Activated CD4-positive, alpha-beta T cell treated with anti-CD3 and anti-CD28 coated beads for 48 hours (primary cell): Measurements from ENCODE around the gene PCARE.

Experiments
- DNase-seq: peaks from one replicate; pipeline ENCODE4 v3.0.0-alpha.2; 2020

PCARE gene

DNA sequence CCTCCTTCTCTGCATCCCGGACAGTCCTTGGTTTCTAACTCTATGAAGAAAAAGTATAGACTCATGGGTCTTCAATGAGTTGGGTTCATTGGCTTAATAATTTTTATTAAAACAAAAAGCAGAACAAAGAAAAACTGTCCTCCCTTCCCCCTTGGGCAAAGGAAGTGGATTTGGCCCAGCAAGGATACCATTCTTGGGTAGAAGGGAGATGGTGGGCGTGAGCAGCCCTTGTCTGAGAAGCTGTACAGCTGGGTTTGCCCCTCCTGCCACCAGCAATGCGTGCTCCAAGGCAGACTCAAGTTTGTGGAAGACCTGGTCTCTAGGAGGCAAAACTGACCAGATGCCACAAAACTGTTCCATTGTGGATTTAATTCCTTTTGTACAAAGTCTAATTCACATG, 12.7 kb downstream of the PCARE start:
- no peak for DNase-seq

GRCh38 chr2:29061176-29061575, 13.1 kb downstream of the PCARE start:
- DNase-seq: no peak

GRCh38 chr2:29060441-29060840, 13.9 kb downstream of the PCARE start:
- DNase-seq: no peak

GRCh38 chr2:29059624-29060023, 14.7 kb downstream of the PCARE start:
- no peak for DNase-seq

DNA sequence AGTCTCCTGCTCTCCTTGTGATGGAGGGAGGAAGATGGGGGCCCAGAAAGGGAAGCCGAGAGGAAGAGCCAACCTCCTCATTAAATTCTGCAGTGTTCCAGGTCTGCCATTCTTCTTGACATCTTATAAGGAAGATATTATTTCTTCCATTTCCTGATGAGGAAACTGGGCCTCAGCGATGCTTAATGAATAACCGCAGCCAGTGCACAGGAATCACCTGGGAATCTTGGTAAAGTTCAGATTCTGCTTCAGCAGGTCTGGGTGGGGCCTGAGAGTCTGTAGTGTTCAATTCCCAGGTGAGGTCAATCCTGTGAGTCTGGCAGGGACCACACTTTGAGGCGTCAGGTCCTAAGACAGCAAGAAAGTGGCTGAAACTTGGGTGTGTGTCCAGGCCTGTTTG, 17.3 kb downstream of the PCARE start:
- no peak for DNase-seq

GRCh38 chr2:29056452-29056851, 17.9 kb downstream of the PCARE start:
- peak; percentile 28 for DNase-seq

DNA sequence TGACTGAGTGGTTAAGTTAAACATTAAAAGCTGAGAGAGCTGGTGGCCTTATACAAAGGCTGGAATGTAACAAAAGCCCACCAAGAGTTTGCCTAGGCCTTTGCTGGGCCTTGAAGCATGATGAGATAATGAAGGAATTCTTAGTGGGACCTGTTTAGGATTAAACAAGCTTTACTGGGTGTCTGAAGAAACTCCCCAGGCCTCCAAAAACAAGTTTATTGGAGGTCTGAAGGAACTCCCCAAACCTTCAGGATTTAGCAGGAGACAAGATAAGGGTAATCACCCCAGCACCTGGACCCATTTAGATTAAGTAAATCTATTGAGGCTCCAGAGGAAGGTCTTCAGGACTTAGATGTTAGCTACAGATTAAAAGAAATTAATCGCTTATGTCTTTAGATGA, 18.7 kb downstream of the PCARE start:
- no peak for DNase-seq

GRCh38 chr2:29054430-29054829, 19.9 kb downstream of the PCARE start:
- no peak for DNase-seq

- DNase-seq: no peak
Measured at GRCh38 chr2:29053670-29054400, 20.5 kb downstream of the PCARE start.

DNA sequence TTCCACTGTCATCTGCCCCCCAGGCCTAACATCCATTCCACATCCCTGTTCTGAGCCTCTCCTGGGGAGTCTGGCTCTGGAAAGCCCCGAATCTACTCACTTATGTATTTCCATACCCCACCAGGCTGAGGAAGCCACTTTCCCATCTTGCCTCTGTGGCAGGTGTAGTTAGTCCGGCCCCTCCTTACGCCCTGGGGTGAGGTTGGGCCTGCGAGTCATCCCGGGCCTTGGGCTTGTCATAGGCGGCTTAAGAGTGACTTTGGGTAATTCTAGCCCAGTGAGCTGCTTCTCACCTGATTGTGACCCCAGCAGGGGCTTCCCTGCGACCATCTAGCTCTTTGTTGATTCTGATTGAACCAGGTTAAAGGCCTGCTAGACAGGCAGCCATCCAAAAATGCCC, 21.1 kb downstream of the PCARE start:
- DNase-seq: peak; percentile 12

DNA sequence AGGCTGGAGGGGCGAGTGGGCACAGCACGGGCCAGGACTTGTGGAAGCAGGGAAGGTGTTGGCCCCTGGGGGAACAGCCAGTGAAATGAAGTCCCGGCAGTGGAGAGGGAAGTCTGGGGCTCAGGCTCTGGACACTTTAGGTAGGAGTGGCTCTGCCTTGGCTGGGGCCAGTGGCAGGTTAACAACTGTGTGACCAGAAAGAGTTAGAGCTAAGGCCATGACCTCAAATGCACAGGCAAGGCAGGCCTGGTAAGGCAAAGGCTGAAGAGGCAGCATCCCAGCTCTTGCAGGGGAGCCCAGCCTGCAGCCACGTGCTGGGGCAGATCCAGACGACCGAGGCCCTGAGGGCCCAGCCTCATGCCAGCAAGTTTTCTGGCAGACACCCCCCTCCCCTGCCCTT, 21.5 kb downstream of the PCARE start:
- no peak for DNase-seq

- no peak for DNase-seq
Measured at GRCh38 chr2:29051730-29052129, 22.6 kb downstream of the PCARE start.

DNA sequence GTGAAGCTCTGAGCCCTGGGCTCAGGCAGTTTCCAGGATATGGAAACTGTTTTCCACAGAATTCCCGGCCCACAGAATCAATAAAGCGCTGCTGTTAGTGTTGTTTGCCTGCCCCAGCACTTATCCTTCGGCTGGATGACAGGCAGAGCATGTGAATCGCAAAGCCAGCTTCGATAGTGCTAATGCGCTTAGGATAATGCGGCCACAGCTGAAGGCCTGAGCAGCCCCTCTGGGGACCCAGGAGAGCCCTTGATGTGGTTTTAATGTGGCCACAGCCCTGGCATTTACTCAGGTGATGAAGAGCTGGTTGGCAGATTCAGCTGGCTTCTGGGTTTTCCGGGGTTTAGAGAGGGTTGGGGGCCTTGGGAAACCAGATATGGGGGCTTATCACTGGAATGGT, 23.7 kb downstream of the PCARE start:
- no peak for DNase-seq

DNA sequence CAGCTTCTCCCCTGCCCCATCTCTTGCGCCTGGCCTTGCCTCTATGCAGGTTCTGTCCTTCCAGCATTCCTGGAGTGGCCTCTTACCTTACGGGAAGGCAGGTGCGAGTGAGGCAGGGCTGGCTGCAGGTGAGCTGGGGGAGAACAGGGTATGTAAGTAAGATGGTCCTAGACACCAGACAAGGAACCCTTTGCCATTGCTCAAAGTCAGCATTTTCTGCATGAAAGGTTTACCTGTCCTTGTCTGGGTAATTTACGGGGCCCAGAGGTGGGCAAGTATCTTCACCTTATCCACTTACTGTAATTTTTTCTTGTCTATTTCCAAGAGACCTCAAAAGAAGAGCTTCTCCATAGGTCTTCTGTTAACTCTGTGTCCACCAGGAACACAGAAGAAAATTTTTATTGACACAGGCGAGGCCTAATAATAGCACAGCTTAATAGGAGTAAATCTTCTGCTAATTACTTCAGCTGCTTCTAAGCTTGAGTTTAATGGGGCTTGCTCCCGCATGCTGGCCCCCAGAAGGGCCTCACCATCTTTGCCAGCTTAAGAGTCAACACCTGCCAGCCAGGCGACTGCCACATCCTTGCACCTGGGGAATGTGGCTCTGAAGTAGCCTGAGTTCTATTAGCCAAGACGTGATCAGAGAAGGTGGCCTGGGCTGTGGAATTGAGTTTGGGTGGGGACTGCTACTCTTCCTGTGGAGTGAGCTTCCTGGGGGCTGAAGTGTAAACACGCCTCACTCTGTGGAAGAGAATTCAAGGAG, 27.1 kb downstream of the PCARE start:
- DNase-seq: no peak

DNA sequence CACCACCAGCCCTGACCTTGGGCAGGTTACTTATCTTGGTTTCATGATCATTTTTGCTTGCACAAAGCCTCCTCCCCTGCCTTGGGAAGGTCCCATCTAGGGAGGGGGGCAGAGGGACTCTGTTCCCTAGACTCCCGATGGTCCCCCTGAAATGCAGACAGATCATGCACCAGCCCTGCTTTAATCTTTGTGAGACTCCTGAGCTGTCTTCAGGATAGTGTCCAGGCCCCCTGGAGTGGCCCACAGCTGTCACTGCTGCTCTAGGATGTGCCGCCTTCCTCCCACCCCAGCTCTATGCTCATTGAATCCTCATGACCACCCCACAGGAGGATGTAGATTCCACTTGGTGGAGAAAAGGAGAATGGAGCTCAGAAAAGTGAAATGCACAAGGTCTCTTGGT, 28.0 kb downstream of the PCARE start:
- no peak for DNase-seq

DNA sequence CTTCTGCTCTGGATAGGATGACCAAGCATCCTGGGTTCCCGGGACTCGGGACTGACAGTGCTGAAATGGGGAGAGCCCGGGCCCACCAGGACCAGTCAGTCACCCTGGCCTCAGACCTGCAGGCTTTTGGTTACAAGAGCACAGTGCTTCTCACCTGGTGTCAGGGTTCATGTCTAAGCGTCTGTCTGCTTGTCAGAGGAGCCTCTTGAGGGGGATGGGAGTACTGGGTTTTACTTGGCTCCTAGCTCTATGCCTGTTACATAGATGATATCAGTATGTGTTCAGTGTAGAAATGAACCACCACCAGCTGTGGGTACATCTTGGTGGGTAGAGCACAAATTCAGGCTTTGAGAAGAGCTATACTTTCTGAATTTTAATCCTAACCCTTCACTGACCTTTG, 29.9 kb downstream of the PCARE start:
- DNase-seq: no peak

DNA sequence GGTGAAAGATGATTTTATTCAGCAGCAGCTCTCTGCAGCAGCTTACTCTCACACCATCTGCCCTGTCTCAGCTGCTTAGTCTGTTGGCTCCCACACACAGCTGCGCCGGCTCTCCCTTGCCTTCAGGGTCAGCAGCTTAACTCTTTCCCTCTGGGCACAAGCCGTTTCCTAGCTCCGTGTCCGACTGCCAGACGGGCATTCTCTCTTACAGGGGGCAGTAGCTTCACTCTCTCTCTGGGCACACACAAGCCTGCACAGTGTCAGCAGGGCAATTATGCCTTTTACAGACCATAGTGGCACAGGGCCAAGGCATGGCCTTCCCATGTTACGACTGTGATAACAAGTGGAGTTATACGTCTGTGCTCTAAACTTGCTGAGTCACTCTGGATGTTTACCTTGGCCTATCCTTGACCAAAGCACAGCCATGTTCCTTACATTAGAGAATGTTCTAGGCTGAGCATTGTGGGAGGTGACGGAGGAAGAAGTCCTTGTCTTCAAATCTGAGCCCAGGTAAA, 31.7 kb downstream of the PCARE start:
- DNase-seq: no peak

GRCh38 chr2:29041161-29041660, 33.1 kb downstream of the PCARE start:
- DNase-seq: no peak

DNA sequence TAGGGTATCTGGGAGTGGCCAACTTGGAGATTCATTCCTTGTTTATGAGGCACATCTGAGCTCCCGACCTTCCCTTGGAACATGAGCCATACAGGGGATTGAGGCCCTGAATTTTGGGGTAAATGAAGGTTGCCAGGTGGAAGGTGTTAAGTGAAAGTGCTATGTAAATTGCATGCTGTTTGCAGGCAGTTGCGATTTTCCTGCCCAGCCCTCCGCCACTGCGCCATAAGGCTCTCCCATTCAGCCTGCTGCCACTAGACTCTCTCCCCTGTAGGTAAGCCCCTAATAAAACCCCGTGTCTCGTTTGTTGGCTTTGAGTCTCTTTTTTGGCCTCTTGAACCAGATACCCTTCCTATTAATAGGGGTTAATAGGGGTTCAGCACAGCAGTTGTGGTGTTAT, 33.8 kb downstream of the PCARE start:
- no peak for DNase-seq

GRCh38 chr2:29039718-29040480, 34.4 kb downstream of the PCARE start:
- DNase-seq: no peak

- DNase-seq: no peak
Measured at GRCh38 chr2:29035016-29035745, 39.1 kb downstream of the PCARE start.

DNA sequence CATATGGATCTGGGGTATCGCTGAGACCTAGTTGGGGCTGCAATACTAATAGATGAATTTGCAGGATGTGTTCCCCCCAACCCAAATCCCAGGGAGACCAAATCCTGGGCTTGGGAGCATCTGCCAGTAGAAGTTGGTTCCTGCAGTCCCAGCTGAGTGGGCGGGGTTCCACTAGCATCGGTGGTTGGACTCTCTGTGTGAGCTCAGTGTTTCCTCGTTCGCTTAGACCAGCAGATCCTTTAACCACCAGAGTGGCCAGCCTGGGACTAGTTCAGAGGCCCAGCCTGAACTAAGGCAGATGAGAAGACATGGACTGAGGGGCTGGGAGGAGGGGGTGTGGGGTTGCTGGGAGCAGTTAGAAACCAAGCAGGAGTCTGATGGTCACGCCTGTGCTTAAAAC, 40.7 kb downstream of the PCARE start:
- DNase-seq: no peak

DNA sequence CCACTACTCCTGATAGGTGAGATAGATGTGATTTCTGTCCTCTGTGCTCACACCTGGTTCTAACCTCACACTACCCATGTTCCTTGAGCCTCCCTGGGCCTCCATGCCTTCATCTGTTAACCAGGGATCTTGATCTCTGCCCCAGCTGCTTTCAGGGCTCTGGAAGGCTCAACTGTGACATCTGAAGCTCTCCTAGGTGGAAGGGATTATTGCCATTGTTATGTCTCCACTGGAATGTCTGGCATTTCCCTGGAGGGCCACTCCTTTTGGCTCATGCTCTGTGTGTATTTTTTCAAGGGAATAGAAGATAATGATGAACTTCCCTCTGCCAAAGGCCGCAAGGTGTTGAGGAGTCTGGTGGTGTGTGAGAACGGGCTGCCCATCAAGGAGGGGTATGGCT, 41.2 kb downstream of the PCARE start:
- DNase-seq: no peak
